H4 (cell line): ENCODE data around the gene TMEM156. TPM values are rescaled to one million over a fixed set of nuclear protein-coding genes. Genes with fewer than 3 reads are reported as not detected.

Source experiments
- DNase-seq: peaks from one replicate; pipeline ENCODE4 v3.0.0-alpha.2; 2015; ENCODE audit warnings: low spot score
- total RNA-seq: library from RNA; depleted of rRNA; stranded (reverse); fragments of >200 nt; shearing (Covaris generic); gene quantifications from 2 replicates; pipeline ENCODE4 v1.2.3, GENCODE V29; 2014; rRNA removed

The TMEM156 gene, protein sequence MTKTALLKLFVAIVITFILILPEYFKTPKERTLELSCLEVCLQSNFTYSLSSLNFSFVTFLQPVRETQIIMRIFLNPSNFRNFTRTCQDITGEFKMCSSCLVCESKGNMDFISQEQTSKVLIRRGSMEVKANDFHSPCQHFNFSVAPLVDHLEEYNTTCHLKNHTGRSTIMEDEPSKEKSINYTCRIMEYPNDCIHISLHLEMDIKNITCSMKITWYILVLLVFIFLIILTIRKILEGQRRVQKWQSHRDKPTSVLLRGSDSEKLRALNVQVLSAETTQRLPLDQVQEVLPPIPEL
- total RNA-seq, result 1.3 and 2.7 TPM in 2 replicates

DNA sequence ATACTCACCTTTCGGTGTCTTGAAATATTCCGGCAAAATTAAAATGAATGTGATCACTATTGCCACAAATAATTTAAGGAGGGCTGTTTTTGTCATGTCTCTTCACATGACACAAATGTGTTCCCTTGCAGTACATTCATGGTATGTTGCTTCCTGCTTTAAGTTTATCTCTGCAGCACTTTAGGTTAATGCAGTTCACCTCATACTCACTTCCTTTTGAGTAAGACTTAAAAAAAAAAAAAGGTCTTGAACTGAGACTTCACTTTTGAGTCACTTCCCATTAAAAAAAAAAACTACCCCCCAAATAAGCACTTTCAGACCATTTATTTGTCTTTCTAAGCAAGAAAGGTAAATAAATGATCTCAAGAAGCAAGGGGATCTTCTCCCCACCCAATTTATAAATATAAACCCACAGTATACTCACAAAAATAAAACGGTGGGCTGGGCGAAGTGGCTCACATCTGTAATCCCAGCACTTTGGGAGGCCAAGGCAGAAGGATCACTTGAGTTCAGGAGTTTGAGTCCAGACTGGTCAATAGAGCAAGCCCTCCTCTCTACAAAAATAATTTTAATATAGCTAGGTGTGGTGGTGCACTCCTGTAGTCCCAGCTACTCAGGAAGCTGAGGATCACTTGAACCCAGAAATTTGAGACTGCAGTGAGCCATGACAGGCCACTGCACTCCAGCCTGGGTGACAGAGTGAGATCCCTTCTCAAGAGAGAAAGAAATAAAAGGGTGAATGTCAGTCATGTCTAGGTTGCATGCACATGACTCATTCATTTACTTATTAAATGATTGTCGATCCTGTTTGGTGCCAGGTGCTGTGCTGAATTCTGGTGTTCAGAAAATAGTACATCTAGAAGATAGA lies at the start of gene TMEM156:
Gene TMEM156 (minus strand): TSS at position 192 of the 868 bp plus-strand sequence. CDS start 96 bp downstream, at position 96.
- peak; percentile 65 for DNase-seq

DNA sequence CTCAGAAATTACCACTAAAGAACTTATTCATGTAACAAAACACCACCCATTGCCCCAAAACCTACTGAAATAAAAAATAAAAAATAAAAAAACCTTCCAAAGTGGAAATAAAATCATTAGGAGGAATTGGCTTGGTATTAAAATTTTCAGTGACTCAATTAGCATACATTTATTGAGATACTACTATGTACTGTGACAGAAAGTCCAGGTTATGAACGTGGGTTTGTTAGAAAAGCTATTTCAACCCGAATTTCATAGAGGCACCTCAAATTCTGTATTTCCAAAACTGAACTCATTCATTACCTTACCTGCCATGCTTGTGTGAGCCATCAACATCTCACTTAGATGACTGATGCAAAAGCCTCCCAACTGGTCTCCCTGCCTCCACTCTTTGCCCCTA lies 46.6 kb upstream of the TMEM156 start:
- no peak for DNase-seq

DNA sequence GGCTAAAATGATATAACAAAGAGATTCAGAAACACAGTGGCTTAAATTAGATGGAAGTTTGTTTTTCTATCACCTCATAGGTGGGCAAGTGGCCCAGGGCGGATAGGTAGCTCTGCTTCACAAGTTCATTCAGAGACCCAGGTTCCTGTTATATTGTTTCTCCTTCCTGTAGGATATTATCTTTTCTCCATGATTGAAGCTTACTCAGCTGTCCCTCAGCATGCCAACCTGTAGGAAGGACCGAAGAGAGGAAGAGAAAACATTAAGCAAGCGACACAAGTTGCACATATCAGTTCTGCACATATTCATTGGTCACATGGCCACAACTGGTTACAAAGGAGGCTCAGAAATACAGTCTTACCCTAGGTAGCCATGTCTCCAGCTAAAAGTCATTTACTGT lies 36.7 kb upstream of the TMEM156 start:
- no peak for DNase-seq

DNA sequence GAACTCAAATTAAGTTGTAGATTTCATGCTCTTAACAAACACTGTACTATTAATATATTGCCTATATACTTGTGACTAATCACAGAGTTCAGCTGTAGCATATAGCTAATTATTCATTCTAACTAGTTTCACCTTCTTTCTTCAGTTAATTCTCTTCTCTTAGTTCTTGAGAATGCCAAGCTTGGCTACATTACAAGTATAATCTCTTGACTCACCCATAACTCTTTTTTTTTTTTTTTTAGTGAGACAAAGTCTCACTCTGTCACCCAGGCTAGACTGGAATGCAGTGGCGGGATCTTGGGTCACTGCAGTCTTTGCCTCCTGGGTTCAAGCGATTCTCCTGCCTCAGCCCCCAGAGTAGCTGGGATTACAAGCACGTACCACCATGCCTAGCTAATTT lies 35.2 kb upstream of the TMEM156 start:
- DNase-seq, result no peak

DNA sequence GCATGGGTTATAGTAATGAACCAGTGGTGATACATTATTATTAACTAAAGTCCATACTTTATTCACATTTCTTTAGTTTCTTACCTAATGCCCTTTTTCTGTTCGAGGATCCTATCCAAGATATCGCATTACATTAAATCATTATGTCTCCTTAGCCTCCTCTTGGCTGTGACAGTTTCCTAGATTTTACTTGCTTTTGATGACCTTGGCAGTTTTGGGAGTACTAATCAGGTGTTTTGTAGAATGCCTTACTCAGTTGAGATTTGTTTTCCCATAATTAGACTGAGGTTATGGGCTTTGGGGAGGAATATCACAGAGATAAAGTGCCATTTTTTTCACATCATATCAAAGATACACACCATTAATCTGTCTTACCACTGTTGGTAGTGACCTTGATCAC lies 34.8 kb upstream of the TMEM156 start:
- DNase-seq, result no peak

DNA sequence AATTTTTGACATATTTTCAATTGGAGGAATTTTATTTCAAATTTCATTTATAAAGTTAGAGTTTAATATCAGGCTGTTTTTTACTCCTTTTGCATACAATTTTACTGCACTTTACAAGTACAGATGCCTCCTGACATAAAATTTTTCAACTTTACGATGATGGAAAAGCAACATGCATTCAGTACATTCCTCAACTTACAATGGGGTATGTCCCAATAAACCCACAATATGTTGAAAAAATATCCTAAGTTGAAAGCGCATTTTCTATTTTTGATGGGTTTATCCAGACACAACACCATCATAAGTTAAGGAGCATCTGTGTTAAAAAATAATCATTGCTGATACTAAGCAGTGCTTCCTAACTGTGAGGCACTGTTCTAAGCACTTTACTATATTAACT lies 34.2 kb upstream of the TMEM156 start:
- no peak for DNase-seq

DNA sequence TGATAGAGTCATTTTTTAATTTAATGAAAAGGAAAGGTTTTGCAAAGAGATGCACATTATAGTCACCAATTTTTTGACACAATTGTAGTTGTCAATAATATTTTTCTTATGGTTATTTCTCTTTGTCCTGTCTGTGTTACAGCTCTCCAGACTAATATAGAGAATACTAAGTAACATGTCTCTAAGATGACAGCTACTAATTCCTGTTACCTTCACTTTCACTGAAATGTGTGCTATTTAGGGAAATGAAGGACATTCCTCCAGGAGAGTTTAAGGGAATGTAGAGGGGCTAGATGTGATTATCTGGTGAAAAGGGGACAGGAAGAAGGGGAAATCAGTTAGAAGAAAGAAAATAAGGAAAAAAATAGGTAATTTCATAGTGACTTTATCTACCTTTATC lies 31.2 kb upstream of the TMEM156 start:
- no peak for DNase-seq

DNA sequence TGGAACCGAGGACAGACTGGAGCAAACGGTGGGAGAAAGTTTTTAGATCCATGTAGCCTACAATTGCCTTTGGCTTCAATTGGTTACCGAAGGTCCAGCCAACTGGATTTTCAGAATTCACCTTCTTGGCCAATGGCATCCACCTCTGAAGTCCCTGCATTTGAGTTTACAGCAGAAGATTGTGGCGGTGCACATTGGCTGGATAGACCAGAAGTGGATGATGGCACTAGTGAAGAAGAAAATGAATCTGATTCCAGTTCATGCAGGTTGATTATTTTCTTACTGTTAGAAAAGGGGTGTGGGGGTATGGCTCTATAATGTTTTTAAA lies 30.5 kb upstream of the TMEM156 start:
- DNase-seq, result no peak

DNA sequence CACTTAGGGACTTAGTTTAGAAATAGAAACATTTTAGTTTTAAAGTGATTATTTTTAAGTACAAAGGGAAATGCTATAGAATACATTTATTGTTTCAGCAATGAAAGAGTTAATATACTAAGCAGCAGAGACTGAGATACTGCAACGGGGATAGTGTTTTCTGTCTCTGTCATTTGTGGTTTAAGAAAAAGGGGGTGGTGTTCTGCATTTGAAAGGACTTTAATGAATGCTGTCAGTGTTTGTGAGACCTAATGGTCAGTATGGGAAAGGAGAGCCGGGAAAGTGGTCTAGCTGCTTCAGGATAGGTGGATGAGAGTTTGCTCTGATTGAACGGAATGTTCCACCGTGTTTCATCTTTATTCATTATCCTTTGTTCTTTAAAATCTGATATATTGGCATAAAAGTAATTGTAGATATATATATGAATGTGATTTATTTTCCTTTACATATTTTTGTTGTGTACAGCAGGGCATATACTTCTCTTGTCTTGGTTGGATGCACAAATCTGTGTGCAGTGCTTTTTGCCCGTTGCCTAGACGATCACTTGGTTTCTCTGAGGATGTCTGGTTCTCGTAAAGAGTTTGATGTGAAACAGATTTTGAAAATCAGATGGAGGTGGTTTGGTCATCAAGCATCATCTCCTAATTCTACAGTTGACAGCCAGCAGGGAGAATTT lies 30.0 kb upstream of the TMEM156 start, which contains the start of gene KLHL5:
Gene KLHL5 (plus strand): TSS at position 139 of the 676 bp plus-strand sequence. CDS start 421 bp downstream, at position 560.
- no peak for DNase-seq

DNA sequence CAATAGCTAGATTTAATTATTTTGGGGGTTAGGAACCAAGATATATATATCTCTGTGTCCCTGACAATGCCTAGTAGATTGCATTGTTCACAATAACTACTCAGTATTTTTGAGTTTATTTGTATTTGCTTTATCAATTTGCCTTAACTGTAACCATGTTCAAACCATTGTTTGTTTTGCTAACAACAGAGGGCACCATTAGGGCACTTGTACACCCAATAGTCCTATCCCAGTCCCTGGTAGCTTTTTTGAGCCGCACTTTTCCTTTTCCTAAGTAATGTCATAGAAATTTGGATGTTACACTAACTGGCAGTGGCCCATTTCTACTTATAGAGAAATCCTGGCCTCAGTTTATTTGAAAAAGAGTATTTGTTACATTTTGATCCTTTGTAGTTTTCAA lies 29.2 kb upstream of the TMEM156 start:
- DNase-seq, result no peak

DNA sequence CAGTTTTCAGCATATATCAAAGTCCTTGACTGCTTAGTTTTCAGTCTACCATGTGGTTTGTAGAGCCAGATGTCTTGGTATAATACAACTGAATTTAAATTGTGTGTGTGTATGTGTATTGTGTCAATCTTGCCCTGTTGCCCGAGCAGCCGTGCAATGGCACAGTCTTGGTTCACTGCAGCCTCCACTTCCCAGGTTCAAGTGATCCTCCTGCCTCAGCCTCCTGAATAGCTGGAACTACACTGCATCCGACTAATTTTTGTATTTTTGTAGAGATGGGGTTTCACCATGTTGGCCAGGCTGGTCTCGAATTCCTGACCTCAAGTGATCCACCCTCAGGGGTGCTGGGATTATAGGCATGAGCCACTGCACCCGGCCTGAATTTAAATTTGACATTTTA lies 23.8 kb upstream of the TMEM156 start:
- no peak for DNase-seq

DNA sequence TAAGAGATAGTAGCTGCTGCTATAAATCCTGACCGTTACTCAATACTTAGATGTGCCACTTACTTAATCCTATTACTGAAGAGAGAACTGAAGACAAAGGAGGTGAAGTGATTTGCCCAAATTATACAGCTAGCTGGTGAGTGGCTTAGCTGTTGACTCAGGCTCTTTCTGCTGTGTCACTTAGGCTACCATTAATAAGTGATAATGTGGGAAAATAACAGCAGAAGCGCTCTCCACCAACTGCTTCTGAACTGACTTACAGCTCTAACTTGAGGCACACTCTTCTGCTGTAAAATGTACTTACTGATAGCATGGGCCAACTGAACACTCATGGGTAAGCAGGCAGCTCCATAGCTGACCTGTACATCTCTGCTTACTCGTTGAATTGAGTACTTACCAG lies 22.3 kb upstream of the TMEM156 start:
- no peak for DNase-seq

DNA sequence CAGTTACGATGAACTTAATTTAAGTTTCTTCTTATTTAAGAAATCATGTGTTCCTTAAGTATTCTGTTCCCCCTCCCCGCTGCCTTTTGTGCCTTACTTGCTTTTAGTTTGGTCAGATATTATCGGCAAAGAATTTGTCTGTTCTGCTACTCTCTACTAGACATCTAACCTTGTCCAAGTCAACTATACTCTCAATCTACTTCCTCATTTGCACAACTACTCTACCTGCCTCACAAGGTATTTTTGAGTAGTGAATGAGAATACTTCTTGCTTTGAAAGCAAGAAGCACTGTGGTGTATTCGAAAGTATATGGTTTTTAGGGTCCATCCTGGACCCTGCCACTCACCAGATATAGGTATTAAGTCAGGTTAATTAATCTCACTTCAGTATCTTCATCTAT lies 21.8 kb upstream of the TMEM156 start:
- DNase-seq, result no peak

DNA sequence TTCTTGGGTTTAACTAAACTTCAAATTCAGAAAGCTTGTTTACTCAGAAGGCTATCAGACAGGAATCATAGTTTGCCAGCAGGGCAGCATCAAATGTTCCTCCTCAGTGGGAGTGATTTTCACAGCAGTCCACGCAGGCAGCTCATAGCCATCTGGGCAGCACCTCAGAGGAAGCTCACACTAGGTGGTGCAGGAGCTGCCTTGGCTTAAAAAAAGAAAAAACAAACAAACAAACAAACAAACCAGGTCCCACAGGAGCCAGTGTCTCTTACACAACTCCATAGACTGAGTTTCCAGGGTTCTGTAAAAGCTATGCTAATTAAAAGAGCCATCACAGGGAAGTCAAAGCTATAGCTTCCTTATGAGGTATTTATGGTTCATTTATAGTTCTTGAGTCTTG lies 19.3 kb upstream of the TMEM156 start:
- peak; percentile 19 for DNase-seq

DNA sequence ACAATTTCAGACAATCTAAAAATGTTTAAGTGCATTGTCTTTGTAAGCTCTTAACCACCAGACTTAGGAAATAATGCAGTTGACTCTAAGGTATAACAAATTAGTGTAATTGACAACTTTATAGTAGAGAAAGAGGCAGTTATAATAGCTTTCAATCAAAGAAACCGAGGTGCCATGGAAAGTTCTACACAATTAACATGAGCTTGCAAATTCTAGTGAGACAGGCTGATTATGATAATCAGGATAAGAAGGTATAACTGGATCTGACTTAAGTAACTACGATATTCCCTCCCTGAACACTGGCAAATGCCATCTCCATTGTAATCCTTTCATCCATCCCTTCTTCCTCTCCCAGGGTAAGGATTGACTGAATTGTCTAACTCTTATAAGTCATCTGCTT lies 18.4 kb upstream of the TMEM156 start:
- no peak for DNase-seq

DNA sequence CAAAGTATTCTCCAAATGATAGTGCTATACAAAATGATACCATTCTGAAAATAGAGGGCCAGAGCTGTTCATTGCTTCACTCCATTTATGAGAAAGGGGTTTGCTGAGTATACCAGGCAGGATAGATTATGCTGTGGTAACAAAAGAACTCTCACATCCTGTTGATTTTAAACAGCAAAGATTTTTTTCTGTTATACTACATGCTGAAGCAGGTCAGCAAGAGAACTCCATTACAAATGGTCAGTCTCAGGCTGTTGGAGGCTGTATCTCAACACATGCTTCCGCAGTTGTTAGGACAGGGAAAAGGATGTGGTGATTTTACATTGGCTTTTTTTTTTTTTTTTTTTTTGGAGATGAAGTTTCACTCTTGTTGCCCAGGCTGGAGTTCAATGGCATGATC lies 16.1 kb upstream of the TMEM156 start:
- no peak for DNase-seq

DNA sequence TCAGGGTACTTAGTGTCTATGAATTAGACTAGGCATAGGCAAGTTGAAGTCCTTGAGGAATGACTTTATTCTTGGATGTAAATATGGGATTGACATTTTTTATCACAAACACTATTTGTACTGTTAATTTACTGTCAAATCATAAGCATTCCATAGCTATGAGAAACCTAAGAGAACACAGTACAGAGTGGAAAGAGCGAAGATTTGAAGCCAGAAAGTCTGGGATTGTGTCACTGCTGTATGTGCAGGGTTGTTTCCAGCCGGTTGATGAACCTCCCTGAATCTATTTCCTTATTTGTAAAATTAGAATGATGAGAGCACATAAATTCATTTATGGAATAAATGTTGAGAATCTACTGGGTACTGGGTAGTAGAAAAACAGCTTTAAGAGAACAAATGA lies 15.5 kb upstream of the TMEM156 start:
- no peak for DNase-seq

DNA sequence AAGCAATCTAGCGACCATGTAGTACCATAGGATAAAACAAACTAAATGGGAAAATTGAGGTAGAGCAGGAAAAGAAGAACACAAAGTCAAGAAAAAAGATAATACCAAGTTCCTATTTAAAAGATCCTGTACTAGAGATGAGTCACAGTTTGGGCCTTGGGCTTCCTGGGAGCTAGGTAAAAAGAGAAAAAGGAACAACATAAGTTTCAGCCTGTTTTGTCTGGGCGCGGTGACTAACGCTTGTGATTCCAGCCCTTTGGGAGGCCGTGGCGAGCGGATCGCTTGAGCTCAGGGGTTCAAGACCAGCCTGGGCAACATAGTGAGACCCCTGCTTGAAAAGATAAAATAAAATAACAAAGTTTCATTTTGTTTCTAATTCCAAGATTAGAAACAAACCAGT lies 14.0 kb upstream of the TMEM156 start:
- DNase-seq, result peak; percentile 17

DNA sequence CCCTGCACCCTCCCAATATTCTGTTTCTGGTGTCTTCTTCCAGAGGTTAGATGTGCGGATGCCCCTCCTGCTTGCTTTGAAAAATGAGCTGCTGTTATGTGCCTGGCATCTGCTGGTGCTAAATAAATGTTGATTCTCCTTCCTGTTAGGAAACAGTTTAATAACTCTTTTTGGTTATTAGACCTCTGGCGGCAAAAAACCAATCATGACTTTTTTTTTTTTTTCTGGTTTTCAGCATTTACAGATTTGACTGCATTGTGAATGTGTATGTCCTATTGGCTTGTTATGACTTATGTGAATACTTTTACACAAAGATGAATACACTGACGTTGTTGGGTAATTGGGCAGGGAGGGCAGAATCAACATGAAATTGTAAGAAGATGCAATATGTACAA lies 13.6 kb upstream of the TMEM156 start:
- DNase-seq, result no peak

DNA sequence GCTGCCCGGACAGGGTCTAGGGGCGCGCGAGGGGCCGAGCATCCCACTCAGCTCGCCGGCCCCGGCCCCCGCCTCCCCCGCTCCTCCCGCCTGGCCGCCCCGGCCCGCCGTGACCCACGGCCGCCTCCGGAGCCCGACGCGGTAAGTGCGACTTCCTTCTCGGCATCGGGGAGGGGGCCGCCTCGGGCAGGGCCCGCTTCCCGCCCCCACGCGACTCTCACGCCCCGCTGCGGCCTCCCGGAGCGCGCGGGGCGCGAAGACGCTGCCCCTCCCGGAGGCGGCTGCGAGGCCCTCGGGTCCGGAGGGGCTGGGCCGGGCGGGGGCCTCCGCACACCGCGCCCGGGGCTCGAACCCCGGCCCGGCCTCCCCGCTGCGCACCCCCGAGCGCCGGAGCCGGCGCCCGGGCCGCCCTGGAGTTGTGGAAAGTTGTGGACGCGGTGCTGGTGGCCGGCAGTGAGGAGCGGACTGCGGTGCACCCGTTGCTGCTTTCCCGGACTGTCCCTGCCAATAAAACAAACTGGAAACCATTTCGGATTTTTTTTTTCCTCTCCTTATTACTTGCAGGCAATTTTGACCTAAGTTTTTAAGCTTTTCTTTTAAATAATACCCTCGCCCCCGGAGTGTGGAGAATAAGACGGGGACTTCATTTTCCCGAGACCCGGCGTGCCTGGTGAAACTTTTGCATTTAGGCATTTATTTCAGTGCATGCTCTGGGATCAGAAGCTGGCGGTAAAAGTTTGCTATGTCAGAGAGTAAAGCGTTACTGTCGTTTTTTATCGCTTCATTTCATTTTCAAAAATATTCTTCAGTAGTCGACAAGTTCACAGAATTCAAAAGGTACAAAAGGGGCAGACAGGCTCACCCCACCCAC lies 13.0 kb upstream of the TMEM156 start:
- no peak for DNase-seq

DNA sequence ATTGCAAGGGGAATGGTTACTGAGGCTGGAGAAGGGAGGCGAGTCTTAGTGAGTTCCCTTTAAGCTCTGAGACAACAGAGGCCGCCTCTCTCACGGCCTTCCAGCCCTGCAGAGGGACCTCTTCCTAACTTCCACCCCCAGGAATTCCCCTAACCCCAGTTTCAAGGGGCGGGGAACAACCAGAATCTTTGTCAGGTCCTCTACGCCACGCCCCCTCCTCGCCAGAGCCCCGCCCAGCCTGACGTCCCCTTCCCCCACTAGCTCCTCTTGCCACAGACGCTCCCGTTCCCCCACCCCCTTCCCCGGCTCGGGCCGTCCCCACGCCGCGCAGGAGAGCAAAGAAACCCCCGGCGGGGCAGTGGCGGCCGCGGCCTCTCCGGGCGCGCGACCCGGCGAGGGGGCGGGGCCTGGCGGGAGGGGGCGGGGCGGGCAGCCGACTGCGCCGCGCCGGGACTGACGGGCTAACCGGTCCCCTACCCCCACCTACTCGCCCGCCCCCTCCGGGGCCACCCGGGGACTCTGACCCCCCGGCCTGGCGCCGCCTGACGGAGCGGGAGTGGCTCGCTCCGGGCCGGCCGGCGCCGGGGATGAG lies 12.3 kb upstream of the TMEM156 start:
- DNase-seq, result peak; percentile 81
